HEK293 (cell line): ENCODE data around the gene UGT1A10.

Experiments
- CTCF ChIA-PET: fragments of 350-600 bp; formaldehyde crosslinking; extraction: SDS; loops from one replicate; lab custom pipeline; 2021; ENCODE audit warnings: antibody characterized with exemption; lab: Yijun Ruan, JAX
- POLR2A ChIA-PET: fragments of 300-600 bp; formaldehyde crosslinking; extraction: SDS; loops from one replicate; lab custom pipeline; 2020; ENCODE audit warnings: antibody characterized with exemption, inconsistent platforms; lab: Yijun Ruan, JAX
- H3K27ac ChIP-seq: fragments of 200-500 bp; sonication (Bioruptor generic); 2 replicates; pipeline ENCODE4 v1.5.1; 2014; ENCODE audit warnings: low read depth, low read length, control low read depth, inconsistent platforms; ENCODE audit errors: extremely low read depth
- H3K36me3 ChIP-seq, 2 experiments: fragments of 200-500 bp in 1 of 2; sonication (Bioruptor generic) in 1 of 2; 1 replicate in 1 of 2; 2 replicates in 1 of 2; pipeline ENCODE4 v1.5.1; 2014 to 2017; ENCODE audit warnings: inconsistent platforms in 2 of 2, low read length in 2 of 2; ENCODE audit not compliant: control insufficient read depth in 2 of 2, insufficient read depth in 1 of 2
- H3K4me1 ChIP-seq: fragments of 200-500 bp; sonication (Bioruptor generic); 2 replicates; pipeline ENCODE4 v1.5.1; 2014; ENCODE audit warnings: mild to moderate bottlenecking, low read length, inconsistent platforms; ENCODE audit not compliant: control insufficient read depth, insufficient read depth
- H3K4me3 ChIP-seq: 2 replicates; pipeline ENCODE4 v1.5.1; 2011; ENCODE audit warnings: low read depth, mild to moderate bottlenecking, control low read depth, low read length, moderate library complexity
- H3K9me3 ChIP-seq: fragments of 200-500 bp; sonication (Bioruptor generic); 2 replicates; pipeline ENCODE4 v1.5.1; 2014; ENCODE audit warnings: low read depth, low read length, inconsistent platforms; ENCODE audit not compliant: control insufficient read depth, insufficient read depth
- GLIS2 ChIP-seq: fragments of 450-650 bp; formaldehyde crosslinking; IDR thresholded peaks from 2 replicates; pipeline ENCODE4 v1.5.1; 2016; ENCODE audit warnings: missing biosample characterization, missing genetic modification characterization
- HOXC10 ChIP-seq: sonication (generic); formaldehyde crosslinking; IDR thresholded peaks from 2 replicates; pipeline ENCODE4 v1.8.1; 2023; ENCODE audit warnings: mild to moderate bottlenecking, missing genetic modification reagents
- MYNN ChIP-seq: fragments of 450-650 bp; formaldehyde crosslinking; IDR thresholded peaks from 2 replicates; pipeline ENCODE4 v1.5.1; 2016; ENCODE audit warnings: missing biosample characterization, missing genetic modification characterization, borderline replicate concordance
- ZEB2 ChIP-seq: fragments of 450-650 bp; formaldehyde crosslinking; IDR thresholded peaks from 2 replicates; pipeline ENCODE4 v1.5.1; 2016; ENCODE audit warnings: missing biosample characterization, missing genetic modification characterization
- ZNF114 ChIP-seq: fragments of 450-650 bp; formaldehyde crosslinking; IDR thresholded peaks from 2 replicates; pipeline ENCODE4 v1.5.0; 2017; ENCODE audit warnings: missing biosample characterization, missing genetic modification characterization
- ZNF140 ChIP-seq: fragments of 450-650 bp; formaldehyde crosslinking; IDR thresholded peaks from 2 replicates; pipeline ENCODE4 v1.5.1; 2016; ENCODE audit warnings: missing biosample characterization, missing genetic modification characterization
- ZNF19 ChIP-seq: fragments of 450-650 bp; formaldehyde crosslinking; IDR thresholded peaks from 2 replicates; pipeline ENCODE4; 2016; ENCODE audit warnings: missing biosample characterization, missing genetic modification characterization, low read depth
- ZNF548 ChIP-seq: fragments of 450-650 bp; formaldehyde crosslinking; IDR thresholded peaks from 2 replicates; pipeline ENCODE4 v1.5.1; 2016; ENCODE audit warnings: missing biosample characterization, missing genetic modification characterization
- ZNF610 ChIP-seq: fragments of 450-650 bp; formaldehyde crosslinking; IDR thresholded peaks from 2 replicates; pipeline ENCODE4 v1.5.1; 2016; ENCODE audit warnings: missing biosample characterization, missing genetic modification characterization, borderline replicate concordance
- ZNF624 ChIP-seq: fragments of 450-650 bp; formaldehyde crosslinking; IDR thresholded peaks from 2 replicates; pipeline ENCODE4 v1.5.1; 2017; ENCODE audit warnings: missing biosample characterization, missing genetic modification characterization
- ZNF707 ChIP-seq: fragments of 450-650 bp; formaldehyde crosslinking; IDR thresholded peaks from 2 replicates; pipeline ENCODE4 v1.5.1; 2016; ENCODE audit warnings: missing biosample characterization, missing genetic modification characterization
- ZNF830 ChIP-seq: fragments of 450-650 bp; IDR thresholded peaks from 2 replicates; pipeline ENCODE4 v1.5.0; 2018; ENCODE audit warnings: missing biosample characterization, missing genetic modification characterization, low read depth, mild to moderate bottlenecking, moderate library complexity
- TF ChIP-seq, protein P1 (sequence below): fragments of 450-650 bp; formaldehyde crosslinking; IDR thresholded peaks from 2 replicates; pipeline ENCODE4 v1.5.1; 2016; ENCODE audit warnings: missing biosample characterization, missing genetic modification characterization
- TF ChIP-seq, protein P2 (sequence below): fragments of 450-650 bp; formaldehyde crosslinking; IDR thresholded peaks from 2 replicates; pipeline ENCODE4 v1.5.1; 2016; ENCODE audit warnings: missing biosample characterization, missing genetic modification characterization, low read depth
- TF ChIP-seq, protein P3 (sequence below): fragments of 450-650 bp; formaldehyde crosslinking; IDR thresholded peaks from 2 replicates; pipeline ENCODE4 v1.5.1; 2017; ENCODE audit warnings: missing biosample characterization, missing genetic modification characterization
- TF ChIP-seq, protein P4 (sequence below): fragments of 450-650 bp; formaldehyde crosslinking; IDR thresholded peaks from 2 replicates; pipeline ENCODE4 v1.5.1; 2016; ENCODE audit warnings: missing biosample characterization, missing genetic modification characterization
- TF ChIP-seq, protein P5 (sequence below): fragments of 450-650 bp; formaldehyde crosslinking; IDR thresholded peaks from 2 replicates; pipeline ENCODE4 v1.5.1; 2016; ENCODE audit warnings: missing biosample characterization, missing genetic modification characterization, low read depth
- TF ChIP-seq, protein P6 (sequence below): fragments of 450-650 bp; formaldehyde crosslinking; IDR thresholded peaks from 2 replicates; pipeline ENCODE4 v1.5.1; 2016; ENCODE audit warnings: missing biosample characterization, missing genetic modification characterization

Gene UGT1A10

DNA sequence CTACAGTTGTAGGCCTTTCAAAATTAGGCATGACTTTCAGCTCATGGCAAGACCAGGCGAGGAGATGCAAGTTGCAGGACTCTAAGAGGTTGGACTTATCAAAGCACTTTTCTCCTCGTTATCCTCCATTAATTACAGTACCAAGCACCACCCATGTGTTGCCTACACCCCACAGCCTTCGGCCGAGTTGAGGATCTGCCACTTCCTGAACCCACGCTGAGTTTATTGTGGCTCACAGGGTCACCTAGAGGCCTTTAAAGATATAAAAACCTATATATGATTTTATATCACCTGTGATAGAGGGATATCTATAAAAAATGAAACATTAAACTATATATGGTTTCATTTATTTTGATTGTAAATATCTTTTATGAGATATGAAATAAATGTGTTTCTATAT is 2.6 kb downstream of the UGT1A10 start:
- H3K27ac ChIP-seq, result no peak overlapping the region
- ChIA-PET POLR2A (no interaction called here), CTCF (no interaction called here)
- no peaks in the 10 kb centered on the region for H3K4me1 ChIP-seq
- H3K9me3 ChIP-seq, result no peaks in the 10 kb centered on the region
- no peaks in the 10 kb centered on the region for H3K36me3 ChIP-seq
- TF ChIP-seq, protein P1, sequence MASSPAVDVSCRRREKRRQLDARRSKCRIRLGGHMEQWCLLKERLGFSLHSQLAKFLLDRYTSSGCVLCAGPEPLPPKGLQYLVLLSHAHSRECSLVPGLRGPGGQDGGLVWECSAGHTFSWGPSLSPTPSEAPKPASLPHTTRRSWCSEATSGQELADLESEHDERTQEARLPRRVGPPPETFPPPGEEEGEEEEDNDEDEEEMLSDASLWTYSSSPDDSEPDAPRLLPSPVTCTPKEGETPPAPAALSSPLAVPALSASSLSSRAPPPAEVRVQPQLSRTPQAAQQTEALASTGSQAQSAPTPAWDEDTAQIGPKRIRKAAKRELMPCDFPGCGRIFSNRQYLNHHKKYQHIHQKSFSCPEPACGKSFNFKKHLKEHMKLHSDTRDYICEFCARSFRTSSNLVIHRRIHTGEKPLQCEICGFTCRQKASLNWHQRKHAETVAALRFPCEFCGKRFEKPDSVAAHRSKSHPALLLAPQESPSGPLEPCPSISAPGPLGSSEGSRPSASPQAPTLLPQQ (tag by site-specific recombination), result no peak
- TF ChIP-seq, protein P2, sequence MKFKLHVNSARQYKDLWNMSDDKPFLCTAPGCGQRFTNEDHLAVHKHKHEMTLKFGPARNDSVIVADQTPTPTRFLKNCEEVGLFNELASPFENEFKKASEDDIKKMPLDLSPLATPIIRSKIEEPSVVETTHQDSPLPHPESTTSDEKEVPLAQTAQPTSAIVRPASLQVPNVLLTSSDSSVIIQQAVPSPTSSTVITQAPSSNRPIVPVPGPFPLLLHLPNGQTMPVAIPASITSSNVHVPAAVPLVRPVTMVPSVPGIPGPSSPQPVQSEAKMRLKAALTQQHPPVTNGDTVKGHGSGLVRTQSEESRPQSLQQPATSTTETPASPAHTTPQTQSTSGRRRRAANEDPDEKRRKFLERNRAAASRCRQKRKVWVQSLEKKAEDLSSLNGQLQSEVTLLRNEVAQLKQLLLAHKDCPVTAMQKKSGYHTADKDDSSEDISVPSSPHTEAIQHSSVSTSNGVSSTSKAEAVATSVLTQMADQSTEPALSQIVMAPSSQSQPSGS (tag by site-specific recombination), result no peak
- no peak for TF ChIP-seq MYNN (tag by site-specific recombination)
- TF ChIP-seq HOXC10 (CRISPR knock-in tag), result no peak
- TF ChIP-seq, protein P3, sequence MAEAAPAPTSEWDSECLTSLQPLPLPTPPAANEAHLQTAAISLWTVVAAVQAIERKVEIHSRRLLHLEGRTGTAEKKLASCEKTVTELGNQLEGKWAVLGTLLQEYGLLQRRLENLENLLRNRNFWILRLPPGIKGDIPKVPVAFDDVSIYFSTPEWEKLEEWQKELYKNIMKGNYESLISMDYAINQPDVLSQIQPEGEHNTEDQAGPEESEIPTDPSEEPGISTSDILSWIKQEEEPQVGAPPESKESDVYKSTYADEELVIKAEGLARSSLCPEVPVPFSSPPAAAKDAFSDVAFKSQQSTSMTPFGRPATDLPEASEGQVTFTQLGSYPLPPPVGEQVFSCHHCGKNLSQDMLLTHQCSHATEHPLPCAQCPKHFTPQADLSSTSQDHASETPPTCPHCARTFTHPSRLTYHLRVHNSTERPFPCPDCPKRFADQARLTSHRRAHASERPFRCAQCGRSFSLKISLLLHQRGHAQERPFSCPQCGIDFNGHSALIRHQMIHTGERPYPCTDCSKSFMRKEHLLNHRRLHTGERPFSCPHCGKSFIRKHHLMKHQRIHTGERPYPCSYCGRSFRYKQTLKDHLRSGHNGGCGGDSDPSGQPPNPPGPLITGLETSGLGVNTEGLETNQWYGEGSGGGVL (tag by site-specific recombination), result no peak
- no peak for TF ChIP-seq ZNF624
- no peak for TF ChIP-seq ZNF830 (tag by site-specific recombination)
- no peak for TF ChIP-seq GLIS2 (tag by site-specific recombination)
- TF ChIP-seq, protein P4, sequence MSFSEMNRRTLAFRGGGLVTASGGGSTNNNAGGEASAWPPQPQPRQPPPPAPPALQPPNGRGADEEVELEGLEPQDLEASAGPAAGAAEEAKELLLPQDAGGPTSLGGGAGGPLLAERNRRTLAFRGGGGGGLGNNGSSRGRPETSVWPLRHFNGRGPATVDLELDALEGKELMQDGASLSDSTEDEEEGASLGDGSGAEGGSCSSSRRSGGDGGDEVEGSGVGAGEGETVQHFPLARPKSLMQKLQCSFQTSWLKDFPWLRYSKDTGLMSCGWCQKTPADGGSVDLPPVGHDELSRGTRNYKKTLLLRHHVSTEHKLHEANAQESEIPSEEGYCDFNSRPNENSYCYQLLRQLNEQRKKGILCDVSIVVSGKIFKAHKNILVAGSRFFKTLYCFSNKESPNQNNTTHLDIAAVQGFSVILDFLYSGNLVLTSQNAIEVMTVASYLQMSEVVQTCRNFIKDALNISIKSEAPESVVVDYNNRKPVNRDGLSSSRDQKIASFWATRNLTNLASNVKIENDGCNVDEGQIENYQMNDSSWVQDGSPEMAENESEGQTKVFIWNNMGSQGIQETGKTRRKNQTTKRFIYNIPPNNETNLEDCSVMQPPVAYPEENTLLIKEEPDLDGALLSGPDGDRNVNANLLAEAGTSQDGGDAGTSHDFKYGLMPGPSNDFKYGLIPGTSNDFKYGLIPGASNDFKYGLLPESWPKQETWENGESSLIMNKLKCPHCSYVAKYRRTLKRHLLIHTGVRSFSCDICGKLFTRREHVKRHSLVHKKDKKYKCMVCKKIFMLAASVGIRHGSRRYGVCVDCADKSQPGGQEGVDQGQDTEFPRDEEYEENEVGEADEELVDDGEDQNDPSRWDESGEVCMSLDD (tag by site-specific recombination), result no peak
- TF ChIP-seq, protein P5, sequence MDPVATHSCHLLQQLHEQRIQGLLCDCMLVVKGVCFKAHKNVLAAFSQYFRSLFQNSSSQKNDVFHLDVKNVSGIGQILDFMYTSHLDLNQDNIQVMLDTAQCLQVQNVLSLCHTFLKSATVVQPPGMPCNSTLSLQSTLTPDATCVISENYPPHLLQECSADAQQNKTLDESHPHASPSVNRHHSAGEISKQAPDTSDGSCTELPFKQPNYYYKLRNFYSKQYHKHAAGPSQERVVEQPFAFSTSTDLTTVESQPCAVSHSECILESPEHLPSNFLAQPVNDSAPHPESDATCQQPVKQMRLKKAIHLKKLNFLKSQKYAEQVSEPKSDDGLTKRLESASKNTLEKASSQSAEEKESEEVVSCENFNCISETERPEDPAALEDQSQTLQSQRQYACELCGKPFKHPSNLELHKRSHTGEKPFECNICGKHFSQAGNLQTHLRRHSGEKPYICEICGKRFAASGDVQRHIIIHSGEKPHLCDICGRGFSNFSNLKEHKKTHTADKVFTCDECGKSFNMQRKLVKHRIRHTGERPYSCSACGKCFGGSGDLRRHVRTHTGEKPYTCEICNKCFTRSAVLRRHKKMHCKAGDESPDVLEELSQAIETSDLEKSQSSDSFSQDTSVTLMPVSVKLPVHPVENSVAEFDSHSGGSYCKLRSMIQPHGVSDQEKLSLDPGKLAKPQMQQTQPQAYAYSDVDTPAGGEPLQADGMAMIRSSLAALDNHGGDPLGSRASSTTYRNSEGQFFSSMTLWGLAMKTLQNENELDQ, result no peak
- TF ChIP-seq ZNF19 (tag by site-specific recombination), result no peak
- no peak for TF ChIP-seq ZNF548 (tag by site-specific recombination)
- TF ChIP-seq ZNF610 (tag by site-specific recombination), result no peak
- TF ChIP-seq ZEB2, result no peak
- TF ChIP-seq ZNF114 (tag by site-specific recombination), result no peak
- TF ChIP-seq ZNF140 (tag by site-specific recombination), result no peak
- TF ChIP-seq ZNF707 (tag by site-specific recombination), result no peak
- TF ChIP-seq, protein P6, sequence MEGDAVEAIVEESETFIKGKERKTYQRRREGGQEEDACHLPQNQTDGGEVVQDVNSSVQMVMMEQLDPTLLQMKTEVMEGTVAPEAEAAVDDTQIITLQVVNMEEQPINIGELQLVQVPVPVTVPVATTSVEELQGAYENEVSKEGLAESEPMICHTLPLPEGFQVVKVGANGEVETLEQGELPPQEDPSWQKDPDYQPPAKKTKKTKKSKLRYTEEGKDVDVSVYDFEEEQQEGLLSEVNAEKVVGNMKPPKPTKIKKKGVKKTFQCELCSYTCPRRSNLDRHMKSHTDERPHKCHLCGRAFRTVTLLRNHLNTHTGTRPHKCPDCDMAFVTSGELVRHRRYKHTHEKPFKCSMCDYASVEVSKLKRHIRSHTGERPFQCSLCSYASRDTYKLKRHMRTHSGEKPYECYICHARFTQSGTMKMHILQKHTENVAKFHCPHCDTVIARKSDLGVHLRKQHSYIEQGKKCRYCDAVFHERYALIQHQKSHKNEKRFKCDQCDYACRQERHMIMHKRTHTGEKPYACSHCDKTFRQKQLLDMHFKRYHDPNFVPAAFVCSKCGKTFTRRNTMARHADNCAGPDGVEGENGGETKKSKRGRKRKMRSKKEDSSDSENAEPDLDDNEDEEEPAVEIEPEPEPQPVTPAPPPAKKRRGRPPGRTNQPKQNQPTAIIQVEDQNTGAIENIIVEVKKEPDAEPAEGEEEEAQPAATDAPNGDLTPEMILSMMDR, result no peak
- no peak overlapping the region for H3K4me3 ChIP-seq
